ENCODE results near the gene EFNA2. TPM values are rescaled to one million over a fixed set of nuclear protein-coding genes. Genes with fewer than 3 reads are reported as not detected.

Gene EFNA2
- total and polyA plus RNA-seq, 2 experiments from 2014 or later, result 2.7 to 10.3 TPM

DNA sequence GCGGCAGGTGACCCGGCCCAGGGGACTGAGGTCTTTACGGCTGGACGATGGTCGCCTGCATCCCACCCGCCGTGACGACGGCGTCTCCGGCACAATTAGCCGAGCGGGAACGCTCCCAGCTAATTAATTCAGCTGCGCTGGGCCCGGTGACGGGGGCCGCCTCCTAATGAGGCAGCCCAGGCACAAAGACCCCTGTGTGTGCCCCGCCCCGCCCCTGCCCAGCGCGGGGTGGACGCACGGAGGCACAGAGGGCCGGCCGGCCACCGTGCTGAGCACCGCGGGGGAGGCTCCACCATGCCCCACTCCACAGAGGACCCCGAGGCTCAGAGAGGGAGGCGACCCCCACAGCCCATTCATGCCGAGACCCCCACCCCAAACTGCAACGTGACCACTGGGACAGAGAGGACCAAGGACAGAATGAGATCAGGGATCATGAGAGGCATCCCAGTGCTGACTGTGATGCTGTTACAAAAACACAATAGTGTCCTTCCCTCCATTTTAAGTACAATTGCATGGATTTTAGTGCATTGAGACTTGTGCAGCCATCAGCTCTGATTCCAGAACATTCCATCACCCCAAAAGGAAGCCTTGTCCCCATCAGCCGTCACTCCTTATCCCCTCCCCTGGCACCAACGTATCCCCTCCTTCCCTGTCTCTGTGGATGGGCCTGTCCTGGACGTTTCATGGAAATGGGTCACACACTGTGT lies 17.0 kb downstream of the EFNA2 start (continued):
- TF ChIP-seq, protein P1, sequence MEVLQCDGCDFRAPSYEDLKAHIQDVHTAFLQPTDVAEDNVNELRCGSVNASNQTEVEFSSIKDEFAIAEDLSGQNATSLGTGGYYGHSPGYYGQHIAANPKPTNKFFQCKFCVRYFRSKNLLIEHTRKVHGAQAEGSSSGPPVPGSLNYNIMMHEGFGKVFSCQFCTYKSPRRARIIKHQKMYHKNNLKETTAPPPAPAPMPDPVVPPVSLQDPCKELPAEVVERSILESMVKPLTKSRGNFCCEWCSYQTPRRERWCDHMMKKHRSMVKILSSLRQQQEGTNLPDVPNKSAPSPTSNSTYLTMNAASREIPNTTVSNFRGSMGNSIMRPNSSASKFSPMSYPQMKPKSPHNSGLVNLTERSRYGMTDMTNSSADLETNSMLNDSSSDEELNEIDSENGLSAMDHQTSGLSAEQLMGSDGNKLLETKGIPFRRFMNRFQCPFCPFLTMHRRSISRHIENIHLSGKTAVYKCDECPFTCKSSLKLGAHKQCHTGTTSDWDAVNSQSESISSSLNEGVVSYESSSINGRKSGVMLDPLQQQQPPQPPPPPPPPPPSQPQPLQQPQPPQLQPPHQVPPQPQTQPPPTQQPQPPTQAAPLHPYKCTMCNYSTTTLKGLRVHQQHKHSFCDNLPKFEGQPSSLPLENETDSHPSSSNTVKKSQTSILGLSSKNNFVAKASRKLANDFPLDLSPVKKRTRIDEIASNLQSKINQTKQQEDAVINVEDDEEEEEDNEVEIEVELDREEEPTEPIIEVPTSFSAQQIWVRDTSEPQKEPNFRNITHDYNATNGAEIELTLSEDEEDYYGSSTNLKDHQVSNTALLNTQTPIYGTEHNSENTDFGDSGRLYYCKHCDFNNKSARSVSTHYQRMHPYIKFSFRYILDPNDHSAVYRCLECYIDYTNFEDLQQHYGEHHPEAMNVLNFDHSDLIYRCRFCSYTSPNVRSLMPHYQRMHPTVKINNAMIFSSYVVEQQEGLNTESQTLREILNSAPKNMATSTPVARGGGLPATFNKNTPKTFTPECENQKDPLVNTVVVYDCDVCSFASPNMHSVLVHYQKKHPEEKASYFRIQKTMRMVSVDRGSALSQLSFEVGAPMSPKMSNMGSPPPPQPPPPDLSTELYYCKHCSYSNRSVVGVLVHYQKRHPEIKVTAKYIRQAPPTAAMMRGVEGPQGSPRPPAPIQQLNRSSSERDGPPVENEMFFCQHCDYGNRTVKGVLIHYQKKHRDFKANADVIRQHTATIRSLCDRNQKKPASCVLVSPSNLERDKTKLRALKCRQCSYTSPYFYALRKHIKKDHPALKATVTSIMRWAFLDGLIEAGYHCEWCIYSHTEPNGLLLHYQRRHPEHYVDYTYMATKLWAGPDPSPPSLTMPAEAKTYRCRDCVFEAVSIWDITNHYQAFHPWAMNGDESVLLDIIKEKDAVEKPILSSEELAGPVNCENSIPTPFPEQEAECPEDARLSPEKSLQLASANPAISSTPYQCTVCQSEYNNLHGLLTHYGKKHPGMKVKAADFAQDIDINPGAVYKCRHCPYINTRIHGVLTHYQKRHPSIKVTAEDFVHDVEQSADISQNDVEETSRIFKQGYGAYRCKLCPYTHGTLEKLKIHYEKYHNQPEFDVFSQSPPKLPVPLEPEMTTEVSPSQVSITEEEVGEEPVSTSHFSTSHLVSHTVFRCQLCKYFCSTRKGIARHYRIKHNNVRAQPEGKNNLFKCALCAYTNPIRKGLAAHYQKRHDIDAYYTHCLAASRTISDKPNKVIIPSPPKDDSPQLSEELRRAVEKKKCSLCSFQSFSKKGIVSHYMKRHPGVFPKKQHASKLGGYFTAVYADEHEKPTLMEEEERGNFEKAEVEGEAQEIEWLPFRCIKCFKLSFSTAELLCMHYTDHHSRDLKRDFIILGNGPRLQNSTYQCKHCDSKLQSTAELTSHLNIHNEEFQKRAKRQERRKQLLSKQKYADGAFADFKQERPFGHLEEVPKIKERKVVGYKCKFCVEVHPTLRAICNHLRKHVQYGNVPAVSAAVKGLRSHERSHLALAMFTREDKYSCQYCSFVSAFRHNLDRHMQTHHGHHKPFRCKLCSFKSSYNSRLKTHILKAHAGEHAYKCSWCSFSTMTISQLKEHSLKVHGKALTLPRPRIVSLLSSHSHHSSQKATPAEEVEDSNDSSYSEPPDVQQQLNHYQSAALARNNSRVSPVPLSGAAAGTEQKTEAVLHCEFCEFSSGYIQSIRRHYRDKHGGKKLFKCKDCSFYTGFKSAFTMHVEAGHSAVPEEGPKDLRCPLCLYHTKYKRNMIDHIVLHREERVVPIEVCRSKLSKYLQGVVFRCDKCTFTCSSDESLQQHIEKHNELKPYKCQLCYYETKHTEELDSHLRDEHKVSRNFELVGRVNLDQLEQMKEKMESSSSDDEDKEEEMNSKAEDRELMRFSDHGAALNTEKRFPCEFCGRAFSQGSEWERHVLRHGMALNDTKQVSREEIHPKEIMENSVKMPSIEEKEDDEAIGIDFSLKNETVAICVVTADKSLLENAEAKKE (CRISPR knock-in tag; IDR thresholded peaks at IDR 0.05), result no peak
- no peak for TF ChIP-seq CREB1 (CRISPR knock-in tag; IDR thresholded peaks at IDR 0.05; ENCODE audit: low read depth)
- TF ChIP-seq ZNF114 (CRISPR knock-in tag; IDR thresholded peaks at IDR 0.05), result no peak
- TF ChIP-seq STAT1 (IDR thresholded peaks at IDR 0.05; ENCODE audit: unreplicated experiment), result no peak
- TF ChIP-seq, protein P2, sequence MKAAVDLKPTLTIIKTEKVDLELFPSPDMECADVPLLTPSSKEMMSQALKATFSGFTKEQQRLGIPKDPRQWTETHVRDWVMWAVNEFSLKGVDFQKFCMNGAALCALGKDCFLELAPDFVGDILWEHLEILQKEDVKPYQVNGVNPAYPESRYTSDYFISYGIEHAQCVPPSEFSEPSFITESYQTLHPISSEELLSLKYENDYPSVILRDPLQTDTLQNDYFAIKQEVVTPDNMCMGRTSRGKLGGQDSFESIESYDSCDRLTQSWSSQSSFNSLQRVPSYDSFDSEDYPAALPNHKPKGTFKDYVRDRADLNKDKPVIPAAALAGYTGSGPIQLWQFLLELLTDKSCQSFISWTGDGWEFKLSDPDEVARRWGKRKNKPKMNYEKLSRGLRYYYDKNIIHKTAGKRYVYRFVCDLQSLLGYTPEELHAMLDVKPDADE (IDR thresholded peaks at IDR 0.05), result no peak
- no peak for TF ChIP-seq EZH2 (IDR thresholded peaks at IDR 0.05; ENCODE audit: low read depth, unreplicated experiment)

DNA sequence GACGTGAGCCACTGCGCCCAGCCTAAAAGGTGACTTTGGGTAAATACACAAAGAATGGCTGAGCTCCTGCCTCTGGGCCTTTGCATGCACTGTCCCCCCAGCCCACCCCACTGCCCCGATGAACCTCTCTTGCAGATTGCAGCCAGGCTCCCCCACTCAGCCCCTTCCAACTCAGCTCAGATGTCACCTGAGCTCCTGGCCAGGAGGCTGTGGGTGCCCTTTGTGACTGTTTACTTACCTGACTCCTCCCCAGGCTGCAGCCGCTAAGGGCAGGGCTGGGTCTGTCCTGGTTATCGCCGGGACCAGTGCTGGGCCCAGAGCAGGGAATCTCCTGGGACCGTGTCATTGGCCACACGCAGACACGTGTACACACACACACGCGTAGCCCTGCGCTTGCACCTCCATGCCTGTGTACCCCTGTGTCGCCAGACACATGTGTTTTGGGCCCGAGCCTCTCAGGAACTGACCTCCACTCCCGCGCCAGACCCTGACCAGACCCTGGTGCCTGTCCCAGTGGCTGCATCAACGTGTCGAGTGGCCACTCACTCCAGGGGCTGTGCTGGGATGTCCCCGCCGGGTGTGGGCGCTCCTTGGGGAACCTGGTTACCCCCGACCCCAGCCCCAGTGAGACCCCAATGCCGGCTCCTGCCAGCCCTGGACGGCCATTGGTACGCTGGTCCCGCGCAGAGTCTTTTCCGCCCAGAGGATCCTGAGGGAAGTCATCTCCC lies 18.7 kb downstream of the EFNA2 start:
- Histone ChIP-seq H3K79me2 (replicated peaks; ENCODE audit: insufficient read depth) (no peaks in the 10 kb centered on the region), H3K4me1 (ENCODE audit: insufficient read depth) (no peaks in the 10 kb centered on the region), H3F3A (replicated peaks; ENCODE audit: low read depth) (peaks cover 4% of the 10 kb centered on the region; the same call in 1 of the 2 replicates), H3K36me3 (ENCODE audit: insufficient read depth) (no peaks in the 10 kb centered on the region), H2AFZ (no peak overlapping the region), H3K27ac (ENCODE audit: low read depth) (no peak overlapping the region), H3K4me2 (no peak overlapping the region), H3K27me3 (ENCODE audit: insufficient read depth) (no peaks in the 10 kb centered on the region), H4K20me1 (replicated peaks; ENCODE audit: insufficient read depth) (no peaks in the 10 kb centered on the region), H3K4me3 (no peak overlapping the region), H3K9me2 (ENCODE audit: insufficient read depth) (no peaks in the 10 kb centered on the region)
- Mint-ChIP-seq H3K27ac (no peak overlapping the region), H3K9me3 (no peaks in the 10 kb centered on the region), H3K36me3 (ENCODE audit: low read depth) (no peaks in the 10 kb centered on the region), H3K4me1 (no peaks in the 10 kb centered on the region), H3K27me3 (ENCODE audit: insufficient read depth, low read depth, poor library complexity) (peaks cover 8% of the 10 kb centered on the region), H3K4me3 (no peak overlapping the region)
- no peak for DNase-seq (ENCODE audit: low spot score)
- peak; percentile 74 for ATAC-seq
- TF ChIP-seq ZNF331 (CRISPR knock-in tag; IDR thresholded peaks at IDR 0.05; ENCODE audit: low read depth), result no peak
- TF ChIP-seq, protein P3, sequence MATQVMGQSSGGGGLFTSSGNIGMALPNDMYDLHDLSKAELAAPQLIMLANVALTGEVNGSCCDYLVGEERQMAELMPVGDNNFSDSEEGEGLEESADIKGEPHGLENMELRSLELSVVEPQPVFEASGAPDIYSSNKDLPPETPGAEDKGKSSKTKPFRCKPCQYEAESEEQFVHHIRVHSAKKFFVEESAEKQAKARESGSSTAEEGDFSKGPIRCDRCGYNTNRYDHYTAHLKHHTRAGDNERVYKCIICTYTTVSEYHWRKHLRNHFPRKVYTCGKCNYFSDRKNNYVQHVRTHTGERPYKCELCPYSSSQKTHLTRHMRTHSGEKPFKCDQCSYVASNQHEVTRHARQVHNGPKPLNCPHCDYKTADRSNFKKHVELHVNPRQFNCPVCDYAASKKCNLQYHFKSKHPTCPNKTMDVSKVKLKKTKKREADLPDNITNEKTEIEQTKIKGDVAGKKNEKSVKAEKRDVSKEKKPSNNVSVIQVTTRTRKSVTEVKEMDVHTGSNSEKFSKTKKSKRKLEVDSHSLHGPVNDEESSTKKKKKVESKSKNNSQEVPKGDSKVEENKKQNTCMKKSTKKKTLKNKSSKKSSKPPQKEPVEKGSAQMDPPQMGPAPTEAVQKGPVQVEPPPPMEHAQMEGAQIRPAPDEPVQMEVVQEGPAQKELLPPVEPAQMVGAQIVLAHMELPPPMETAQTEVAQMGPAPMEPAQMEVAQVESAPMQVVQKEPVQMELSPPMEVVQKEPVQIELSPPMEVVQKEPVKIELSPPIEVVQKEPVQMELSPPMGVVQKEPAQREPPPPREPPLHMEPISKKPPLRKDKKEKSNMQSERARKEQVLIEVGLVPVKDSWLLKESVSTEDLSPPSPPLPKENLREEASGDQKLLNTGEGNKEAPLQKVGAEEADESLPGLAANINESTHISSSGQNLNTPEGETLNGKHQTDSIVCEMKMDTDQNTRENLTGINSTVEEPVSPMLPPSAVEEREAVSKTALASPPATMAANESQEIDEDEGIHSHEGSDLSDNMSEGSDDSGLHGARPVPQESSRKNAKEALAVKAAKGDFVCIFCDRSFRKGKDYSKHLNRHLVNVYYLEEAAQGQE (IDR thresholded peaks at IDR 0.05; ENCODE audit: unreplicated experiment), result no peak
- no peak for TF ChIP-seq POLR2AphosphoS5 (IDR thresholded peaks at IDR 0.05; ENCODE audit: low read depth)
- TF ChIP-seq JUNB (IDR thresholded peaks at IDR 0.05; ENCODE audit: unreplicated experiment), result no peak
- TF ChIP-seq, protein P4, sequence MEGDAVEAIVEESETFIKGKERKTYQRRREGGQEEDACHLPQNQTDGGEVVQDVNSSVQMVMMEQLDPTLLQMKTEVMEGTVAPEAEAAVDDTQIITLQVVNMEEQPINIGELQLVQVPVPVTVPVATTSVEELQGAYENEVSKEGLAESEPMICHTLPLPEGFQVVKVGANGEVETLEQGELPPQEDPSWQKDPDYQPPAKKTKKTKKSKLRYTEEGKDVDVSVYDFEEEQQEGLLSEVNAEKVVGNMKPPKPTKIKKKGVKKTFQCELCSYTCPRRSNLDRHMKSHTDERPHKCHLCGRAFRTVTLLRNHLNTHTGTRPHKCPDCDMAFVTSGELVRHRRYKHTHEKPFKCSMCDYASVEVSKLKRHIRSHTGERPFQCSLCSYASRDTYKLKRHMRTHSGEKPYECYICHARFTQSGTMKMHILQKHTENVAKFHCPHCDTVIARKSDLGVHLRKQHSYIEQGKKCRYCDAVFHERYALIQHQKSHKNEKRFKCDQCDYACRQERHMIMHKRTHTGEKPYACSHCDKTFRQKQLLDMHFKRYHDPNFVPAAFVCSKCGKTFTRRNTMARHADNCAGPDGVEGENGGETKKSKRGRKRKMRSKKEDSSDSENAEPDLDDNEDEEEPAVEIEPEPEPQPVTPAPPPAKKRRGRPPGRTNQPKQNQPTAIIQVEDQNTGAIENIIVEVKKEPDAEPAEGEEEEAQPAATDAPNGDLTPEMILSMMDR (conservative IDR thresholded peaks at IDR 0.05; ENCODE audit: low read depth in 2 of 2), result no peak
- no peak for TF ChIP-seq EZH2 (IDR thresholded peaks at IDR 0.05; ENCODE audit: low read depth, unreplicated experiment)
- TF ChIP-seq ZNF114 (CRISPR knock-in tag; IDR thresholded peaks at IDR 0.05), result no peak

Measured in GM23338 (cell line).